Activated naive CD4-positive, alpha-beta T cell treated with anti-CD3 and anti-CD28 coated beads, Interleukin-2, amount 50 U/mL, for 24 hours (primary cell): ENCODE data around the gene KRTAP10-4.
"Not testable (repeated sequence)": the region's sequence is repeated elsewhere in the genome, so short reads cannot be mapped to it uniquely, and the experiment has no call there.

ENCODE experiments used
- H3K27ac Mint-ChIP-seq: one replicate; pipeline ENCODE4 v1.8.0; 2021; ENCODE audit warnings: mild to moderate bottlenecking, mixed read lengths
- H3K27me3 Mint-ChIP-seq: one replicate; pipeline ENCODE4 v1.8.0; 2021; ENCODE audit warnings: mixed read lengths
- H3K36me3 Mint-ChIP-seq: one replicate; pipeline ENCODE4 v1.8.0; 2021; ENCODE audit warnings: mixed read lengths
- H3K4me1 Mint-ChIP-seq: one replicate; pipeline ENCODE4 v1.8.0; 2021; ENCODE audit warnings: mixed read lengths
- H3K4me3 Mint-ChIP-seq: one replicate; pipeline ENCODE4 v1.8.0; 2021; ENCODE audit warnings: mild to moderate bottlenecking, mixed read lengths
- H3K9me3 Mint-ChIP-seq: one replicate; pipeline ENCODE4 v1.8.0; 2021; ENCODE audit warnings: mixed read lengths

Gene KRTAP10-4

GRCh38 chr21:44573630-44574456 lies at the start of gene KRTAP10-4:
Gene KRTAP10-4 (plus strand): TSS chr21:44573729. CDS start chr21:44573759, 30 bp downstream.
- H3K27ac Mint-ChIP-seq, H3K27me3 Mint-ChIP-seq, H3K4me3 Mint-ChIP-seq, H3K4me1 Mint-ChIP-seq, H3K36me3 Mint-ChIP-seq, H3K9me3 Mint-ChIP-seq: not testable (repeated sequence)

- no peak overlapping the region for H3K27ac Mint-ChIP-seq
- H3K4me1 Mint-ChIP-seq: no peaks in the 10 kb centered on the region
- no peak overlapping the region for H3K4me3 Mint-ChIP-seq
- no peaks in the 10 kb centered on the region for H3K36me3 Mint-ChIP-seq
- no peaks in the 10 kb centered on the region for H3K27me3 Mint-ChIP-seq
- no peaks in the 10 kb centered on the region for H3K9me3 Mint-ChIP-seq
Measured at GRCh38 chr21:44524414-44525371, 48.8 kb upstream of the KRTAP10-4 start.

GRCh38 chr21:44525391-44526095 lies 48.0 kb upstream of the KRTAP10-4 start:
- Mint-ChIP-seq H3K9me3 (no peaks in the 10 kb centered on the region), H3K36me3 (no peaks in the 10 kb centered on the region), H3K4me1 (no peaks in the 10 kb centered on the region), H3K27ac (no peak overlapping the region), H3K4me3 (no peak overlapping the region), H3K27me3 (no peaks in the 10 kb centered on the region)

GRCh38 chr21:44526096-44526997 lies 47.2 kb upstream of the KRTAP10-4 start:
- H3K4me1 Mint-ChIP-seq: no peaks in the 10 kb centered on the region
- no peaks in the 10 kb centered on the region for H3K27me3 Mint-ChIP-seq
- no peaks in the 10 kb centered on the region for H3K9me3 Mint-ChIP-seq
- H3K27ac Mint-ChIP-seq: no peak overlapping the region
- no peak overlapping the region for H3K4me3 Mint-ChIP-seq
- no peaks in the 10 kb centered on the region for H3K36me3 Mint-ChIP-seq

- no peaks in the 10 kb centered on the region for H3K4me1 Mint-ChIP-seq
- no peaks in the 10 kb centered on the region for H3K36me3 Mint-ChIP-seq
- no peak overlapping the region for H3K4me3 Mint-ChIP-seq
- no peaks in the 10 kb centered on the region for H3K27me3 Mint-ChIP-seq
- H3K9me3 Mint-ChIP-seq: no peaks in the 10 kb centered on the region
- H3K27ac Mint-ChIP-seq: no peak overlapping the region
Measured at GRCh38 chr21:44527156-44527982, 46.2 kb upstream of the KRTAP10-4 start.

GRCh38 chr21:44527983-44528633 lies 45.4 kb upstream of the KRTAP10-4 start:
- no peaks in the 10 kb centered on the region for H3K9me3 Mint-ChIP-seq
- no peaks in the 10 kb centered on the region for H3K27me3 Mint-ChIP-seq
- H3K4me1 Mint-ChIP-seq: no peaks in the 10 kb centered on the region
- no peaks in the 10 kb centered on the region for H3K36me3 Mint-ChIP-seq
- no peak overlapping the region for H3K4me3 Mint-ChIP-seq
- no peak overlapping the region for H3K27ac Mint-ChIP-seq

- Mint-ChIP-seq H3K4me3 (no peak overlapping the region), H3K9me3 (no peaks in the 10 kb centered on the region), H3K36me3 (no peaks in the 10 kb centered on the region), H3K27me3 (no peaks in the 10 kb centered on the region), H3K4me1 (no peaks in the 10 kb centered on the region), H3K27ac (no peak overlapping the region)
Measured at GRCh38 chr21:44528634-44528995, 44.9 kb upstream of the KRTAP10-4 start.

- Mint-ChIP-seq H3K9me3 (no peaks in the 10 kb centered on the region), H3K27ac (no peak overlapping the region), H3K4me1 (no peaks in the 10 kb centered on the region), H3K27me3 (no peaks in the 10 kb centered on the region), H3K36me3 (no peaks in the 10 kb centered on the region), H3K4me3 (no peak overlapping the region)
Measured at GRCh38 chr21:44529011-44529421, 44.5 kb upstream of the KRTAP10-4 start.

GRCh38 chr21:44529503-44530125 lies 43.9 kb upstream of the KRTAP10-4 start:
- H3K4me3 Mint-ChIP-seq: no peak overlapping the region
- no peaks in the 10 kb centered on the region for H3K27me3 Mint-ChIP-seq
- H3K36me3 Mint-ChIP-seq: no peaks in the 10 kb centered on the region
- no peaks in the 10 kb centered on the region for H3K4me1 Mint-ChIP-seq
- H3K27ac Mint-ChIP-seq: no peak overlapping the region
- no peaks in the 10 kb centered on the region for H3K9me3 Mint-ChIP-seq

GRCh38 chr21:44530221-44530902 lies 43.2 kb upstream of the KRTAP10-4 start:
- H3K36me3 Mint-ChIP-seq: no peaks in the 10 kb centered on the region
- H3K4me3 Mint-ChIP-seq: no peak overlapping the region
- no peaks in the 10 kb centered on the region for H3K4me1 Mint-ChIP-seq
- H3K9me3 Mint-ChIP-seq: no peaks in the 10 kb centered on the region
- peak overlapping the region; percentile 0 for H3K27ac Mint-ChIP-seq
- H3K27me3 Mint-ChIP-seq: no peaks in the 10 kb centered on the region

GRCh38 chr21:44530903-44531605 lies 42.5 kb upstream of the KRTAP10-4 start:
- Mint-ChIP-seq H3K27me3 (no peaks in the 10 kb centered on the region), H3K36me3 (no peaks in the 10 kb centered on the region), H3K9me3 (no peaks in the 10 kb centered on the region), H3K4me1 (no peaks in the 10 kb centered on the region), H3K27ac (no peak overlapping the region), H3K4me3 (no peak overlapping the region)
